SK-N-MC (cell line): ENCODE results near the gene RRAGD.

Source experiments
- EZH2 ChIP-seq: fragments of 200-600 bp; sonication (generic); IDR thresholded peaks from one replicate; pipeline ENCODE4 v1.6.1; 2017; ENCODE audit warnings: antibody characterized with exemption
- POLR2AphosphoS5 ChIP-seq: IDR thresholded peaks from 2 replicates; pipeline ENCODE4 v1.6.1; 2012; ENCODE audit warnings: mild to moderate bottlenecking, low read depth, low read length, borderline replicate concordance

- TF ChIP-seq POLR2AphosphoS5 = no peak
- TF ChIP-seq EZH2 = no peak
Observed at GRCh38 chr6:89372506-89372901, 39.6 kb downstream of the RRAGD start.
